SHP77 (cell line): ENCODE data around the gene PDIA6.
"Not testable (repeated sequence)": the region's sequence is repeated elsewhere in the genome, so short reads cannot be mapped to it uniquely, and the experiment has no call there.

Source experiments
- DNase-seq, 2 experiments: peaks; one replicate each; lab custom pipeline; 2025; lab: John Stamatoyannopoulos, UW

Gene PDIA6

DNA sequence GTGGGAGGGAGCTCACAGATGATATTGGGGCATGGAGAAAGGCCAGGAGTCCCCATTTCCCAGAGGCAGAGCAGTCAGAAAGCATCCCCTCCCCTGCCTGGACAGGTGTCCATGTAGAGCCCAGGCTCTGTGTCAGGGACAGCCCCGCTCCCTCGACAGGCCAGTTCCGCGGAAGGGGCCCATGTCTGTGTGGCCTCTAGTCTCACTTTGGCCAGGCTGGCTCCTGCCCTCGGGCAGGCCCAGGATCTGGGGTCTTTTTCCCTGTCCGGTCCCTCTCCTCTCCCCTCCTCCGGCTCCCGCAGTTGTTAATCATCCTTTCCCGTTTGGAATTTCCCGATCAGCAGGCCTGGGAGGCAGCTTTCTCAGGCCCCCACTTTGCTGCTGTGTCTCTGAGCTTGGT, 20.4 kb upstream of the PDIA6 start:
- DNase-seq, result no peak

DNA sequence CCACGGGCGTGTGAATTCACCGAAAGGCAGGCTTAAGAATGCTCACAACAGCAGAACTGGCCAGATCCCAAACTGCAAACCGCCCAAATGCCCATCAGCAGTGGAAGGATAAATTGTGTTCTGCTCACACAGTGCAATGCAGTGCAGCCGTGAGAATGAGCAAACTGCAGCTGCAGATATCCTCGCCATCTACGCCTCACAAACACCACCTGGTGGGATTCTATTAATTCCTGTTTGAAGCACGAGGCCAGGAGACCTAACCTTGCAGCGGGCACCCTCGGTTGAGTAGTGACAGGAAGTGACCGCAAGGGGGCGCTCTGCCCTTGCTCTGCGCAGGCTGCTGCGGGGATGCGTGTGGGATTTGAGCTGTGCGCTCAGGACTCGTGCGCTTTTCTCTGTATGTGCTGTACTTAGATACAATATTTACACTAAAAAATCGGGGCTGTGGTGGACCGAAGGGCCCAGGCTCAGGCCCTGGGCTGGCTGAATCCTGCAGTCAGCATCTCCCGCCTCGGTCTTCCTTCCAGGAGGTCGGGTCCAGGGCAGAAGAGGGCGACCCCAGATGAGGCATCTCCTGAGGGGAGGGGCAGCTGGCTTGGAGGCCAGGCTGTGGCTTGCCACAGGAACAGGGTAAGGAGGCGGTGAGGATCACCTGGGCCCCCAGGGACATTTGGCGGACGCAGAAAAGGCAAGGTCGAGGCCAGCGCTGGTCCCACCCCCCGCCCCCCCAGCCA, 19.8 kb upstream of the PDIA6 start:
- DNase-seq, result peak; percentile 91 to 92

DNA sequence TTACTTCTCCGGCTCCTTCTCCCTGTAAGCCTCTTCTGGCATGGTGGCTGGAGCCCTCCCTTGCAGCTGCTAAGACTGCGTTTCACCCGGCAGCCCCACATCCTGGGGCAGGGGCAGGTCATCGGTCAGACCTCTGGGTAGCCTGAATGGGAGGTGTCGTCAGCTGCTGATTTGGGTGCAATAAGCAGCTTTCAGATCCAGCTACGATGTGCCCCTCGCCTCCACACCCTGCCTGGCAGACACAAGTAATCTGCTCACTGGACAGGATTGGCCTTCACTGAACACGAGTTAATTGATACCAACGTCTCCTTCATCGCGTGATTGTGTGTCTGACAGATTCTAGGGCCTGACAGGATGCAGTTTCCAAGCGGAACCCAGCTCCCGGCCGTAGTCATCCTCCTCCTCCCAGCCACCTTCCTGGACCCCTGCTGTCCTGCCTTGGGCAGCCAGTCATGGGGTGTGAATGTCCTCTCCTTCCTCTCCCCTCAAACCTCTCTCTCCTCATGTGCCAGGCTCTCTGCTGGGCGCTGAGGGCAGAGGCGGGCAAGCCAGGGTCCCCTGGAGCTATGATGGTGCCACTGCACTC, 18.9 kb upstream of the PDIA6 start:
- DNase-seq, result no peak

DNA sequence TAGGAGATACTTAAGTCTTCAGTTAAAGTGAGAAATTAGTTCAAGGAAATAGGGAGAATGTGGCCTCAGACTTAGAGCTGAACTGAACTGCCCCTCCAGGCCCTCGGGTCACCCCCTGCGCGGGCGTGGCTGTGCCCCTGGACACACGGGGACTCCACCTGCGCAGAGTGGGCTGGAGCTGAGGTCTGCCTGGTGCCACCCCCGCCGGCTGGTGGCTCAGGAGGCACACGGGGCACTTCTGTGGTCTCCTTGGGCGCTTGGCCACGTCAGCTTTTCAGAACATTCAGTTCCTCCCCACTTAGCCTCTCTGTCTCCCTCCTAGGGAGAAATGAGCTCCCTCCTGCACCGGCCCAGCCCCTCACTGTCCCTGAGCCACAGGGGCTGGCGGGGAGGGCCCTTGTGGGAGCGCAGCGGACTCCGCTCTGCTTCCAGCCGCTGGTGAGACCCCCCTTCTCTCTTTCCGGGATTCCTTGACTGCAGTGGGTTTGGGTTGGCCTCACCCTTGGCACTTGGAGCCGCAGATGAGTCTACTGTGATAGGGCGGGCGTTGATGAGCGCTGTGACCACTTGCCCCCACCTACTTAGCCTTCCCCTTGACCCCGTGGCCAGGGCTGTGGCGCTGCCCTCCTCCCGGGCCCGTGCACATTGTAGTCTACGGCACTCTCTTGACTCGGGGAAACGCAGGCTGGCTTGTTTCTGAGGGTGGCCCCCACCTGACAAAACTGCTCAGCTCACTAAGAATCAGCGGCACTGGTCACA, 18.2 kb upstream of the PDIA6 start:
- DNase-seq, result no peak

DNA sequence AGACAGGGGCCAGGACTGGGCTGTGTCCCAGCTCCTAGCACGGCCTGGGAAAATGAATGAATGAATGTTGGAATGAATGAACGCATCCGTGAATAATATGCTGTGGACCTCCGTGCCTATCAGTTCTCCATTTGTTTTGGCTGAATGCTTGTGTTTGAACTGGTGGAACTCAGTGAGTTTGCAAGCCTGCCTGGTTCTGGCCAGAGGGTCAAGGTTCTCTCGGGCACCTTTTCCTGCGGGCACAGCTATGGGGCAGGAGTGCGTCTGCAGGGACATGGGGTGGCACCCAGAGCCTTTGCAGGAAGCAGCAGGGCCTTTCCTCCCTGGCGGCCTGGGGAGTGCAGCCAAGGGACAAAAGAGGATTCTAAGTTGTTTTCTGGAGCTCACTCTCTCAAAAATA, 17.6 kb upstream of the PDIA6 start:
- DNase-seq, result no peak

DNA sequence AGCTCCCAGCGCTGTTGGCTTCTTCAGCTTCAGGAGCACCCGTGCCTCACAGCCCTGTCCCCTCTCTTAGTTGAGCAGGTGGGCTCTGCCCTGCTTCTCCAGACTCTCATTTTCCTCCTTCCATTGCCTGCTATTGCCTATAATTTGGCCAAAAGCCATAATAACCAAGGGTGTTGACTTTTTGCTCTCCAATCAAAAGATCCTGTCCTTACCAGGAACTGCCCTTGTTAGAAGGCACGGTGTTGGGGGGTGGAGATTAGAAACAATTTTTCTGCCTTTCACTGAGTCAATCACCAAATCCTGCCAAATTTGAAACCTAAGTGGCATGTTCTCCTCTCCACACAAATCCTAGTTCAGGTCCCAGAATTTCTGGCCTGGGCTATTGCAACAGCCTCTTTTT, 16.7 kb upstream of the PDIA6 start:
- no peak for DNase-seq

DNA sequence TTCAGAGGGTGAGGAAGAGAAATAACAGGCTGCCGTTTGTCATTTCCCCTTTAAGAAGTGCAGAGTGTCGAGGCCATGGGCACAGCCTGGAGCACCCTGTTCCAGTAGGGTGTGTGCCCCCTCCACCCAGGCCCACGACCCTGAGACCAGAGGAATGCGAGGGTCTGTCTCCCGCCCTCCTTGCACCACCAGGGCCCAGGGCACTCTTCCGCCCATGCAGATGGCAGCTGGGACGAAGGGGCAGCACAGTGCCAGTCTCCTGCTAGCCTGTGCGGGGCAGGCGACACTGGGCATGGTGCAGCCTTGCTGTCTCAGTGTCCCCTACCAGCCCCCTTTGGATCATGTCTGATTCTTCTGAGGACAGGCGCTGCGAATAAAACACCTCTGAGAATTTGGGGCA, 15.8 kb upstream of the PDIA6 start:
- no peak for DNase-seq

DNA sequence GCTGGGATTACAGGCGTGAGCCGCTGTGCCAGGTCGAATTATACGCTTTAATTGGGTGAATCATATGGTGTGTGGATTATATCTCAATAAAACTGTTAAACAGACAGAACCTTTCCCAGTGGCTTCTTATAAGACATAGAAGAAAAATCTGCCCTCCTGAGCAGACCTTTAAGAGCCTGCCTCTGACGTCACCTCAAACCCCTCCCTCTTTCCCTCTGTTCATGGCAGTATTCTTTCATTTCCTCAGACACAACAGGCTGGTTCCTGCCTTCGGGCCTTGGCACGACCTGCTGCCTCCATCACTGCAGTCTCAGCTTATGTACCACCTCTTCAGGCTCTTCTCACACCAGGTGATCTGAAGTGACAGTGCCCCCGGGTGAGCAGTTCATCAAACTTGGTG, 14.0 kb upstream of the PDIA6 start:
- DNase-seq, result no peak

DNA sequence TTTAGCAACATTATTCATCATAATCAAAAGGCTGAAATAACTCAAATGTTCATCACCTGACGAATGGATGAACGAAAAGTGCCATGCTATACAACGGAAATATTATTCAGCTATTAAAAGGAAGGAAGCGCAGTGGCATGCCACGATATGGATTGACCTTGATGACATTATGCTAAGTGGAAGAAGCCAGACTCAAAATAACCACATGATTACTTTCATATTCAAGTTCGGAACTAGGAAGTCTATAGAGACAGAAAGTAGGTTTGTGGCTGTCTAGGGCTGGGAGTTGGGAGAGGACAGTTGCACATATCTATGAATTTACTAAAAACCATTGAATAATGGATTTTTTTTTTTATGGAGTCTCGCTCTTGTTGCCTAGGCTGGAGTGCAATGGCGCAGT, 13.4 kb upstream of the PDIA6 start:
- DNase-seq, result no peak

DNA sequence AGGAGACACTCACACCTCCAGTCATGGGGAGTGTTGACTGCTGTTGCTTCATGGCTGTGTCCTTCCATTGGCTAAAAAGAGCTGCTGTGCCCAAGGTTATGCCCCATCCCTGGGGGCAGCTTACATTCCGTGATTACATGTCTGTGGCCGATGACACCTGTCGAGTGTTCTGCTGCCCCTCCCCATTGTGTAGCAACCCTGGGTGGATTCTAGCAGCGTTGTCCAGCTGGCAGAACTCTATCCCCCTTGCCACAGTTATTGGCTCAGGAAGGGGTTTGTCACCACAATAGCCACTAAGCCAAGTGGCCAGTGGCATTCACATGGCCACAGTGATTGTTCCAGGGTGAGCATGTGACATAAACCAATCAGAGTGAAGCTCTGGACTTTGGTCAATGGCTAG, 11.6 kb upstream of the PDIA6 start:
- DNase-seq, result no peak

DNA sequence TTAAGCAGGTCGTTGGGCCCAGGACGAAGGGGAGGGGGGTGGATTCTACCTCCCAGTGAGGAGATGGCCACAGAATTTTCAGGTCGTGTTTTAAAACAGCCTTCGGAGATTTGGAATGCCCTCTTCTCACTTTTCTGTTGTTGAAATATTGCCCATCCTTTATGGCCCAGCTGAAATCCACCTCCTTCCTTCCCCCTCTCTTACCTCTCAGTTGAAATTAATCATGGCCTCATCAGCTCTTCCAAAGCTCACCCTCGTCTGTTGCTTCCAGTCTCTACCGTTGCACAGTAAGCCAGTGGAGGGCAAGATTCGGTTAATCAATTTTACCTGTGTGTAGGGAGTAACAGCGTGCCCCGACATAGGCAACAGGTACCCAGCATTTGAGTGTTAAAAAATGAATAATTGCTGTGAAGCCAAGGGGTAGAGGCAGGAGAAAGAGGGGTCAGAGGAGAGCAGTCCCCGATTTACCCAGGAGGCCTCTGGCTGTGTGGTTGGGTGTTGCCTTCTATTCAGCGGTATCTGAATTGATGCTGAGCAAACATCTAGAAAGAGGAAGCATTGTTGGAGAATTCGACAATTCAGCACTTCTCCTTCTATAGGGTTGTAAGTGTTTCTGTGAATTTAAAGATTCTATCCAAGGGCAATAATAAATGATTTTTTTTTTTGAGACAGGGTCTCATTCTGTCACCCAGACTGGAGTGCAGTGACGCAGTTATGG, 8.6 kb upstream of the PDIA6 start:
- no peak for DNase-seq

DNA sequence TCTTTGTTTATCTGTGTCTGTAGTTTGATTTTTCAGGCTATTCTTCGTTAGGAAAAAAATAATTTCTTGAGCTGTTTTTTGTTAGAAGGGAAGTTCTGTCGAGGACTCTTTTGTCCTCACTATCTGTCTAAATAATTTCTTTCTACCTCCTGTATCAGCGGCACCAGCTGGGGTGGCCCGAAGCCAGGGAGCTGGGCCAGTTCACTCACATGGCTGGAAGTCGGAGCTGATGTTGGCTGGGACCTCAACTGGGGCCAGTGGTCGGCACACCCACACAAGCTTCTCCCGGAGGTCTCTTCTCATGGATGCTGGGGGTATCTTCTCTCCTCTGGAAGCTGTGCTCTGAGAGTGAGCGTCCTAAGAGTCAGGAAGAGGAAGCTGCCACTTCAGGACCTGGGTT, 8.0 kb upstream of the PDIA6 start:
- DNase-seq, result no peak

DNA sequence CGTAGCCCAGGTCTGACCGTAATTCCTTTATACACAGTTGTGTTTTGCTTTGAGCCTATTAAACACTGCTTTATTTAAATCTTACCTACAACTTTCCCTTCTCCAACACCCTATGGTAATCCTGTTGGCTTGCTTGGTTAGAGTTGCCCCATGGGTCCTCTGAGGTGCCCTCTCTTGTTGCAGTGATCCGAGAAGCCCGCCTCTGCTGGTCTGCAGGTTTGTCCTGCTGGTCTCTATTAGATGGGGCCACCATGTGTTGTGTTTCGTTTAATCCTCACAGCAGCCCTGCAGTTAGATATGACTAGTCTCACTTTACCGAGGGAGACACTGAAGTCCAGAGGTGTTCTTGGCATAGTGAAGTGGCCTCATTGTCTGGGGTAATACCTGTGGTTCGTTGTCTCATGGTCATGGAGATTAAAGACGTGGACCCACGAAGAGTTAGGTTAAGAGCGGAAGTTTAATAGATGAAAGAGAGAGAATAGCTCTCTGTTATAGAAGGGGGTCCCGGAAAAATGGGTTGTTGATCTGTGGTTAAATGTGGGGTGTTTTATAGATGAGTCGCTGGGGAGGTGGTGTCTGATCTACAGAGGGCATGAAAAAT, 7.2 kb upstream of the PDIA6 start:
- no peak for DNase-seq

DNA sequence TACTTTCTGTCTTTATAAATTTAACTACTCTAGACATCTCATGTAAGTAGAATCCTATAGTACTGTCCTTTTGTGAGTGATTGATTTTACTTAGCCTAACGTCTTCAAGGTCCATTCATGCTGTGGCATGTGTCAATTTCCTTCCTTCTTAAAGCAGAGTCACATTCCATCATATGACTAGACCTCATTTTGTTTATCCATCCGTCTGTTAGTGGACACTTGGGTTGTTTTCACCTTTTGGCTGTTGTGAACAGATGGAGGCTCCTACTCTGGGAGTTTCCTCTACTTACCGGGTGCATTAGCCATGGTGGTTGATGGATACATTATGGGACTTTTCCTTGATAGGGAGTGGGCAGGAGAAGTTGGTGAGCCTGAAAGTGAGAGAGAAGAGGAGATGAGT, 6.4 kb upstream of the PDIA6 start:
- DNase-seq, result no peak

DNA sequence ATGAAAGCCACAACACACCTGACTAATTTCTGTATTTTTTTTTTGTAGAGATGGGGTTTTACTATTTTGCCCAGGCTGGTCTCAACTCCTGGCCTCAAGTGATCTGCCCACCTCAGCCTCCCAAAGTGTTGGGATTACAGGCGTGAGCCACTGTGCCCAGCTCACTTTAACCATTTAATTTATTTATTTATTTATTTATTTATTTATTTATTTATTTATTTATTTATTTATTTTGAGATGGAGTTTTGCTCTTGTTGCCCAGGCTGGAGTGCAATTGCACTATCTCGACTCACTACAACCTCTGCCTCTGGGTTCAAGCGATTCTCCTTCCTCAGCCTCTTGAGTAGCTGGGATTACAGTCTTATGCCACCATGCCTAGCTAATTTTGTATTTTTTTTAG, 5.7 kb upstream of the PDIA6 start:
- not testable (repeated sequence) for DNase-seq

DNA sequence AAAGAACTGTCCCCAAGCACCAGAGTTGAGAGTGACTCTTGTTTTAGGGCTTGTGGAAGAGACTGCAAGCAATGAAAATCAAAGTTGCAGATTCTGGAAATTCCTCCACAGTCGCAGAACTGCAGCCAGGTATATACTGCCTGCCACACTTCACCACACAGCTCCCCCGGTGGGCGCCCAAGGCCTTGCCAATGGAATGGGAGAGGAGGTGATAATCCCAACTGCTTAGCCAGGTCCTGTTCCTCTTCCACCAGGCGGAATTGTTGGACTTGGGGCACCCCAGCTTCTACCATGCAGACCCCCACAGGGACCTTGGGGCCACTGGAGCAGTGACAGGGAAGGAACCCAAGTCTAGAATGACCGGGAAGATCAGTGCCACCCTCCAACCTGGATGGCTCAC, 4.8 kb upstream of the PDIA6 start:
- no peak for DNase-seq

DNA sequence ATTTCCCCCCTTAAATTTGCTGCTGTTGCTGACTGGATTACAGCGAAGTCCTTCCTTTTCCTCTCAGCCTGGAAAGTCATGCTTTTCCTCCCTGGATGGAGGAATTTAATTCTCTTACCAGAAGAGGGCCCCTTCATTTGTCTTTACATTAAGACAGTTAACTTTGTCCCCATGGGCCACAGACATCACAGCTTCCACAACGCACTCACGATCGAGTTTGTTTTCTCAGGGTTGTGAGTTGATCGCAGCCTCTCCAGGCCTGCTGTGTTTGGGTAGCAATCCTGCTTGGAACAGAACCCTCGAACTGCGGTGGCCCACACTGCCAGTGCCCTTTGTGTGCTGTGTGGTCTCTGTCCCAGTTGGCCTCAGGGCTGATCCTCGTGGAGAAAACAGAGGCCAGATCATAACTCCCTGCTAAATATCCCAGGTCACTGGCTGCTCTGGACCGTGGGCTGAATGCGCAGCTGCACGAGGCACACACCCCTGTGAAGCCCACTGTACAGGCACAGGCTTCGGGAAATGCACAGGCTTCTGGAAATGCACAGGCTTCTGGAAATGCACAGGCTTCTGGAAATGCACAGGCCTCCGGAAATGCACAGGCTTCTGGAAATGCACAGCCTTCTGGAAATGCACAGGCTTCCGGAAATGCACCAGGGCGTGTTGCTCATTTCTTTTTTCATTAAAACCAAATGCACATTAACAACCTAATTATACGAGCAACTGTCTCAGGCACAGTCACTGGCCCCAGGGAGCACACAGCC, 2.2 kb upstream of the PDIA6 start:
- no peak for DNase-seq

DNA sequence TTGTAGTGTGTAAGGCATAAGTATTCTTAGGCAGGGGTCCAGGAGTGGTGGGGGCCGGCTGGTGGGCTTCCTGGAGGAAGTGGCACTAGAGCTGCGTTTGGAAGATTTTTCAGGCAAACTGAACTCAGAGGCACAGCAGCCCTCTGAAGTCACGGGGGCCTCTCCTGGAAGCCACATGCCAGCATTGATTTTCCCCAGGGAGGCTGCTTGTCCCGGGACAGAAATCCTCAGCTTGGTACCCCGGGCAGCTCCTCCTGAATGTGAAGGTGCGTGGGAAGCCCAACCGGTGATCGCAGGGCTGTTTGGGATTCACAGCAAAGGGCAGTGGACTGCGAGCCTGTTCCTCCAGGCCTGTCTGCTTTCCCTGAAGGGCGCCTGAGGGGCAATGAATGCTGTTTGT, 1.6 kb upstream of the PDIA6 start:
- no peak for DNase-seq

DNA sequence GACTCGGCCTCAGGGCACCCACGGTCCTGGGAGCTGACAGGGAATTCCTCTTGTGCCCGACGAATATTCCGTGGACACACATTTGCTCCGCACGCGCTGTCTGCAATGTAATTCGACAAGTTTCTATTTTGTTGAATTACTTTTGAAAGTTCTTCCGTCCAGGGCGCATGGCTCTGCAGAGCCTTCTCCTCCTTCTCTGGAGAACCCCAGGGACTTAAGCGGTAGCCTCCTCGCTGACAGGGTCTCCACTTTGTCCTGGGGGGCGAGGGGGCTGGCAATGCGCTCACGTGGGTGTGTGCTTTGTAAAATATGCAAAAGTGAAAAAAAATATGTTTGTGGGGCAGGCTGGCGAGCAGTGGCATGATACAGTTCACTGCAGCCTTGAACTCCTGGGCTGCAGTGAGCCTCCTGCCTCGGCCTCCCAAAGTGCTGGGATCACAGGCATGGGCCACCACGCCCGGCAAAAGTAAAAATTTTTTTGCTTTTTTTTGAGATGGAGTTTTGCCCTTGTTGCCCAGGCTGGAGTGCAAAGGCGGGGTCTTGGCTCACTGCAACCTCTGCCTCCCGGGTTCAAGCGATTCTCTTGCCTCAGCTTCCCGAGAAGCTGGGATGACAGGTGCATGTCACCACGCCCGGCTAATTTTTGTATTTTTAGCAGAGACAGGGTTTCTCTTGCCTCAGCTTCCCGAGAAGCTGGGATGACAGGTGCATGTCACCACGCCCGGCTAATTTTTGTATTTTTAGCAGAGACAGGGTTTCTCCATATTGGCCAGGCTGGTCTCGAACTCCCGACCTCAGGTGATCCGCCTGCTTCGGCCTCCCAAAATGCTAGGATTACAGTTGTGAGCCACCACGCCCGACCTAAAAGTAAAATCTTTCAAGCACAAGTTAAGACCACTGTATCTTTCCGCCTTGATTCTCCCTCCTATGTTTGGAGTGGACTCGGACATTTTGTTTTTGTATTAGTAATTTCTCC, 866 bp upstream of the PDIA6 start:
- DNase-seq, result peak in 1 of 2 experiments; percentile 58

DNA sequence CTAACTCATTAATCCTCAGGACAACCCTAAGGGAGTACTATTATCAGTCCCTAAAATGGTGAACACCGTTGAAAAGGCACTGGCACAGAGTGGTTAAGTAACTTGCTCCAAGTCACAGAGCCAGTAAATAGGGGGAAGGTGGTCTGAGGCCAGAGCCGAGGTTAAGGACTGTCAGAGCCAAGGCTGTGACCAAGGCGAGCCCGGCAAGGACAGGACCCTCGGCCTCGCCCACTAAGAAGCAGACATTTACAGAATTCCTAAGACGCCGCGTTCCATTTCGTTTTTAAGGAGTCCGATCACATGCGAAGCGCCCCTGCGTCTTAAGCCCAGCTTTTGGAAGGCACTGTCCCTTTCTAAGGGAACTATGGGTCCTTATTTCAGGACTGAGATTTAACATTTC, 1.1 kb downstream of the PDIA6 start:
- no peak for DNase-seq
